HG02938 (cell line): ENCODE data around the gene UBE3B.

Source experiments
- ATAC-seq: cut with Tn5 transposase; IDR thresholded peaks from one replicate; pipeline ENCODE4 v1.9.1; 2021; ENCODE audit warnings: mild to moderate bottlenecking, moderate library complexity; ENCODE audit not compliant: unreplicated experiment

Gene UBE3B

GRCh38 chr12:109547286-109547685, 69.9 kb downstream of the UBE3B start:
- no peak for ATAC-seq

GRCh38 chr12:109548258-109548657, 70.8 kb downstream of the UBE3B start:
- no peak for ATAC-seq

- no peak for ATAC-seq
Observed at GRCh38 chr12:109549613-109550270, 72.3 kb downstream of the UBE3B start.

- ATAC-seq: no peak
Observed at GRCh38 chr12:109550281-109550680, 72.8 kb downstream of the UBE3B start.

GRCh38 chr12:109551108-109551507, 73.7 kb downstream of the UBE3B start:
- ATAC-seq: no peak

GRCh38 chr12:109552971-109553370, 75.5 kb downstream of the UBE3B start:
- no peak for ATAC-seq

- no peak for ATAC-seq
Observed at GRCh38 chr12:109553483-109553882, 76.0 kb downstream of the UBE3B start.

GRCh38 chr12:109553906-109554500, 76.6 kb downstream of the UBE3B start:
- no peak for ATAC-seq

GRCh38 chr12:109554761-109555160, 77.3 kb downstream of the UBE3B start:
- ATAC-seq: no peak

GRCh38 chr12:109555431-109556315, 78.2 kb downstream of the UBE3B start:
- no peak for ATAC-seq

- ATAC-seq: no peak
Observed at GRCh38 chr12:109557200-109557599, 79.8 kb downstream of the UBE3B start.

- no peak for ATAC-seq
Observed at GRCh38 chr12:109557805-109558204, 80.4 kb downstream of the UBE3B start.

GRCh38 chr12:109558374-109559199, 81.2 kb downstream of the UBE3B start:
- no peak for ATAC-seq

GRCh38 chr12:109559200-109559505, 81.7 kb downstream of the UBE3B start:
- no peak for ATAC-seq

- ATAC-seq: no peak
Observed at GRCh38 chr12:109559601-109560000, 82.2 kb downstream of the UBE3B start.

GRCh38 chr12:109560867-109561710, 83.7 kb downstream of the UBE3B start:
- ATAC-seq: no peak

- ATAC-seq: no peak
Observed at GRCh38 chr12:109561711-109562030, 84.2 kb downstream of the UBE3B start.

- ATAC-seq: no peak
Observed at GRCh38 chr12:109562871-109563270, 85.4 kb downstream of the UBE3B start.

- ATAC-seq: no peak
Observed at GRCh38 chr12:109563291-109564284, 86.2 kb downstream of the UBE3B start.
